ENCODE data around the gene CPLX1.
"Not testable (repeated sequence)": the region's sequence is repeated elsewhere in the genome, so short reads cannot be mapped to it uniquely, and the experiment has no call there.

The CPLX1 gene

GRCh38 chr4:790466-790820, 35.5 kb downstream of the CPLX1 start:
- DNase-seq, result no peak

- no peak for DNase-seq
These were observed 36.1 kb downstream of the CPLX1 start for GRCh38 chr4:789571-790465.

- DNase-seq, result no peak
These were observed 37.2 kb downstream of the CPLX1 start for GRCh38 chr4:788636-789297.

- no peak for DNase-seq
These were observed 37.8 kb downstream of the CPLX1 start for GRCh38 chr4:788006-788635.

GRCh38 chr4:787561-787981, 38.4 kb downstream of the CPLX1 start:
- DNase-seq, result no peak

- DNase-seq, result no peak
These were observed 39.0 kb downstream of the CPLX1 start for GRCh38 chr4:786861-787300.

- DNase-seq, result no peak
These were observed 39.7 kb downstream of the CPLX1 start for GRCh38 chr4:786074-786741.

GRCh38 chr4:785332-786073, 40.4 kb downstream of the CPLX1 start:
- no peak for DNase-seq

- no peak for DNase-seq
These were observed 41.3 kb downstream of the CPLX1 start for GRCh38 chr4:784401-785331.

- DNase-seq, result peak; percentile 99 to 100
These were observed 44.3 kb downstream of the CPLX1 start for GRCh38 chr4:781493-782216.

GRCh38 chr4:780716-781492, 45.0 kb downstream of the CPLX1 start:
- no peak for DNase-seq

GRCh38 chr4:780255-780654, 45.7 kb downstream of the CPLX1 start:
- not testable (repeated sequence) for DNase-seq

GRCh38 chr4:779555-779954, 46.4 kb downstream of the CPLX1 start:
- DNase-seq, result no peak

GRCh38 chr4:777520-778262, 48.2 kb downstream of the CPLX1 start:
- no peak for DNase-seq

- no peak for DNase-seq
These were observed 49.0 kb downstream of the CPLX1 start for GRCh38 chr4:776743-777441.

GRCh38 chr4:775485-775884, 50.4 kb downstream of the CPLX1 start:
- DNase-seq, result not testable (repeated sequence)

- DNase-seq, result not testable (repeated sequence)
These were observed 51.4 kb downstream of the CPLX1 start for GRCh38 chr4:774419-775092.

GRCh38 chr4:773214-773613, 52.7 kb downstream of the CPLX1 start:
- no peak for DNase-seq
